Prostate gland (tissue), 2 donors: Measurements from ENCODE around the gene STK24.

Experiments used
- POLR2A ChIP-seq: fragments of 450-650 bp; IDR thresholded peaks from one replicate; pipeline ENCODE4 v1.6.1; 2016; ENCODE audit warnings: antibody characterized with exemption, mild to moderate bottlenecking
- POLR2AphosphoS5 ChIP-seq: sonication (generic); formaldehyde crosslinking; IDR thresholded peaks from one replicate; pipeline ENCODE4 v1.6.1; 2017; ENCODE audit warnings: antibody characterized with exemption
- TF ChIP-seq, protein P1 (sequence below), 4 experiments: fragments of 200-600 bp in 2 of 4; fragments of 450-650 bp in 2 of 4; sonication (generic) in 2 of 4; IDR thresholded peaks; 1 replicate in 3 of 4; 2 replicates in 1 of 4; pipeline ENCODE4 v1.5.1; 2016 to 2019; ENCODE audit warnings: antibody characterized with exemption in 4 of 4, mild to moderate bottlenecking in 2 of 4, moderate library complexity in 2 of 4

DNA sequence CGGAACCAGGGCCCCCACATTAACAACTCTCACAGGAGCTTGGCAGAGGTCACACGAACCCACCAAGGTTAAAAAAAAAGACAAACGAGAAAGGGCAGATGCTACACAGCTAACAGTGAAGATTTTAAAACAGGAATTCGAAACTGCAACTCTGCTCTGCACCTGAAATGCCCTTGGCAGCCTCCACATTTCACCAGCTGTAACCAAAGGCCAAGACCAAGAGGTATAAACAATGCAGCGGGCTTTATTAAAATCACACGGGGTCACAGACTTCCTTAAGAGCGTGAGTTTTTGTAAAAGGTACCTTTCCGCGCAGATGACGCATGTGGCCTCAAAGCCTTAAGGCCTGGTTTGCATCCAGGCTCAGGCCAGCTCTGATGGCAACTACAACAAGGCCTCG is 88.2 kb downstream of the STK24 start:
- TF ChIP-seq, protein P1, sequence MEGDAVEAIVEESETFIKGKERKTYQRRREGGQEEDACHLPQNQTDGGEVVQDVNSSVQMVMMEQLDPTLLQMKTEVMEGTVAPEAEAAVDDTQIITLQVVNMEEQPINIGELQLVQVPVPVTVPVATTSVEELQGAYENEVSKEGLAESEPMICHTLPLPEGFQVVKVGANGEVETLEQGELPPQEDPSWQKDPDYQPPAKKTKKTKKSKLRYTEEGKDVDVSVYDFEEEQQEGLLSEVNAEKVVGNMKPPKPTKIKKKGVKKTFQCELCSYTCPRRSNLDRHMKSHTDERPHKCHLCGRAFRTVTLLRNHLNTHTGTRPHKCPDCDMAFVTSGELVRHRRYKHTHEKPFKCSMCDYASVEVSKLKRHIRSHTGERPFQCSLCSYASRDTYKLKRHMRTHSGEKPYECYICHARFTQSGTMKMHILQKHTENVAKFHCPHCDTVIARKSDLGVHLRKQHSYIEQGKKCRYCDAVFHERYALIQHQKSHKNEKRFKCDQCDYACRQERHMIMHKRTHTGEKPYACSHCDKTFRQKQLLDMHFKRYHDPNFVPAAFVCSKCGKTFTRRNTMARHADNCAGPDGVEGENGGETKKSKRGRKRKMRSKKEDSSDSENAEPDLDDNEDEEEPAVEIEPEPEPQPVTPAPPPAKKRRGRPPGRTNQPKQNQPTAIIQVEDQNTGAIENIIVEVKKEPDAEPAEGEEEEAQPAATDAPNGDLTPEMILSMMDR (IDR thresholded peaks at IDR 0.05), result no peak
- no peak for TF ChIP-seq POLR2A
- no peak for TF ChIP-seq POLR2AphosphoS5
